ENCODE results near the gene ABCA7. TPM values are rescaled to one million over a fixed set of nuclear protein-coding genes. Genes with fewer than 3 reads are reported as not detected.

The ABCA7 gene, protein sequence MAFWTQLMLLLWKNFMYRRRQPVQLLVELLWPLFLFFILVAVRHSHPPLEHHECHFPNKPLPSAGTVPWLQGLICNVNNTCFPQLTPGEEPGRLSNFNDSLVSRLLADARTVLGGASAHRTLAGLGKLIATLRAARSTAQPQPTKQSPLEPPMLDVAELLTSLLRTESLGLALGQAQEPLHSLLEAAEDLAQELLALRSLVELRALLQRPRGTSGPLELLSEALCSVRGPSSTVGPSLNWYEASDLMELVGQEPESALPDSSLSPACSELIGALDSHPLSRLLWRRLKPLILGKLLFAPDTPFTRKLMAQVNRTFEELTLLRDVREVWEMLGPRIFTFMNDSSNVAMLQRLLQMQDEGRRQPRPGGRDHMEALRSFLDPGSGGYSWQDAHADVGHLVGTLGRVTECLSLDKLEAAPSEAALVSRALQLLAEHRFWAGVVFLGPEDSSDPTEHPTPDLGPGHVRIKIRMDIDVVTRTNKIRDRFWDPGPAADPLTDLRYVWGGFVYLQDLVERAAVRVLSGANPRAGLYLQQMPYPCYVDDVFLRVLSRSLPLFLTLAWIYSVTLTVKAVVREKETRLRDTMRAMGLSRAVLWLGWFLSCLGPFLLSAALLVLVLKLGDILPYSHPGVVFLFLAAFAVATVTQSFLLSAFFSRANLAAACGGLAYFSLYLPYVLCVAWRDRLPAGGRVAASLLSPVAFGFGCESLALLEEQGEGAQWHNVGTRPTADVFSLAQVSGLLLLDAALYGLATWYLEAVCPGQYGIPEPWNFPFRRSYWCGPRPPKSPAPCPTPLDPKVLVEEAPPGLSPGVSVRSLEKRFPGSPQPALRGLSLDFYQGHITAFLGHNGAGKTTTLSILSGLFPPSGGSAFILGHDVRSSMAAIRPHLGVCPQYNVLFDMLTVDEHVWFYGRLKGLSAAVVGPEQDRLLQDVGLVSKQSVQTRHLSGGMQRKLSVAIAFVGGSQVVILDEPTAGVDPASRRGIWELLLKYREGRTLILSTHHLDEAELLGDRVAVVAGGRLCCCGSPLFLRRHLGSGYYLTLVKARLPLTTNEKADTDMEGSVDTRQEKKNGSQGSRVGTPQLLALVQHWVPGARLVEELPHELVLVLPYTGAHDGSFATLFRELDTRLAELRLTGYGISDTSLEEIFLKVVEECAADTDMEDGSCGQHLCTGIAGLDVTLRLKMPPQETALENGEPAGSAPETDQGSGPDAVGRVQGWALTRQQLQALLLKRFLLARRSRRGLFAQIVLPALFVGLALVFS (N-terminal part only)
- 8.3 and 9.4 TPM in 2 replicates for total RNA-seq

DNA sequence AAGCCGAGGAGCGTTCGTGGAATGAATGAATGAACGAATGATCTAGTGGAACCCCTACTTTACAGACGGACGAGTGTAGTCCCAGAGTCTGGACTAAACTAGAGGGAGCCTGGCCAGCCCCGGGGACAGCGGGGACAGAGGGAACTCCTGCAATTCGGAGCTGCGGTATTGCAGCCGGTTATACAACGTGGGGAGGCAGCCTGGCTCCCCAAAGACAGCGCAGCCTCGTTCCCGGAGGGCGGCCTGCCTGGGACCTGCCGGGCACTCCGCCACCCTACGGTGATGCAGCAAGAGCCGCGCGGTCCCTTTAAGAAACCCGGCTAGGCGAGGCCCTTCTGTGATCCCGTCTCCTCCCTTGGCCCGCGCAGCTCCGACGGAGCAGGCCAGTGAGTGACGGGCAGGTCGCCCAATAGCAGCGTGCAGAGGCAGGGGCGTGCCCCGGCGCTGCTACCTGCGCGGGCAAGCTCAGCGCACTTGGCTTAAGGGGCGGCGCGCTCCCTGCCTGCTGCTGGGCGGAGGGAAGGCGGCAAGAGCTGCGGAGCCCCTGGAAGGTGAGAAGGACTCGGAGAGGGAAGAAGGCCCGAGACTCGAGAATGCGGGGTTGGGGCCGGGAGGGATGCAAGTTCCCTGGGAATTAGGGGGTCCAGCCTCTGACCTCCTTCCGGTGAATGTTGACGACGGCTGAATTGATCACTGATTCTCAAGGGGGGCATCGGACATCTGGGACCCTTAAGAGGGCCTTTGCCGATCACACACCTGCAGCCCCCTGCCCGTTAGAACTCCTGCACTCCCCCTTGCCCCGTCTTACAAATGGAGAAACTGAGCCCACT, at the start of gene ABCA7:
Gene ABCA7 (plus strand): TSS at position 462 of the 830 bp plus-strand sequence. CDS start 1,255 bp downstream, outside the sequence.

DNA sequence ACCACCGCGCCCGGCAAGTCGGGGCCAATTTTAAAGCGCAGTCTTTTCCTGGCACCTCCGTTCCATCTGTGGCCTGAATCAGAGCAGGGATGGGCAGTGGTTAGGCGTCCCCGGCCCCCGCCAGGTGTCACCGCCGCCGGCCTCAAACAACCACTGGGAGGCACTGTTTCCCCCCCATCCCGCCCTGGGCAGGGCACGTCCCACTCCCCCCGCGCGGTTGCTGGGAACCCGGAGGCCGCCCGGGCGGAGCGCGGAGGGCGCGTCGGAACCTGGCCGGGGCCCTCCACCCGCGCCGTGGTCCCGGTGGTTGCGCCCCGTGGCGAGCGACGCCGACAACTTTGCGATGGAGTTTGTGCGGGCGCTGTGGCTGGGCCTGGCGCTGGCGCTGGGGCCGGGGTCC, 39.8 kb upstream of the ABCA7 start, which contains the start of gene GRIN3B:
Gene GRIN3B (plus strand): TSS at position 325 of the 400 bp plus-strand sequence. CDS start 19 bp downstream, at position 344.

DNA sequence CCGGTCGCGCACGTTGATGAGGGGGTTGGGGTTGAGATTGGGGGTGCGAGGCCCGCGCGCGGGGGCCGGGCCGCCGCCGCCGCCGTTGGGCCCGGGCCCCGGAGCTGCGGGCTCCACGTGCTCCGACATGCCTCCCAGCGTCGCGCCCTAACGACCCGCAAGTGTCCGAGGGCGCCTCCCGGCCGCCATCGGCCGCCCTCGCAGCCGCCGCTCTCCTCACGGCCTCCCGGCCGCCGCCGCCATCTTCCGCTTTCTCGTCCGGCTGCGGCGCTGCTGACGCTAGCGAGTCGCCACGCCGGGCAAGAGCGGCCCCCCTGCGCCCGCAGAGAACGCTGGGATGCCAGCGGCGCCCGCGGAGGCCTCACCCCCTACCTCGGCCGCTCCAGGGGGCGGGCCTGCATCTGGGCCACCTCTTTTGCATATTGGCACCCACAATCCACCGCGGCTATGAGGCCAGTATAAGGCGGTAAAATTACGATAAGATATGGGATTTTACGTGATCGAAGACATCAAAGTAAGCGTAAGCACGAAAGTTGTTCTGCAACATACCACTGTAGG, 19.0 kb upstream of the ABCA7 start, which contains the start of gene TMEM259:
Gene TMEM259 (minus strand): TSS at position 256 of the 558 bp plus-strand sequence. CDS start 127 bp downstream, at position 129.

DNA sequence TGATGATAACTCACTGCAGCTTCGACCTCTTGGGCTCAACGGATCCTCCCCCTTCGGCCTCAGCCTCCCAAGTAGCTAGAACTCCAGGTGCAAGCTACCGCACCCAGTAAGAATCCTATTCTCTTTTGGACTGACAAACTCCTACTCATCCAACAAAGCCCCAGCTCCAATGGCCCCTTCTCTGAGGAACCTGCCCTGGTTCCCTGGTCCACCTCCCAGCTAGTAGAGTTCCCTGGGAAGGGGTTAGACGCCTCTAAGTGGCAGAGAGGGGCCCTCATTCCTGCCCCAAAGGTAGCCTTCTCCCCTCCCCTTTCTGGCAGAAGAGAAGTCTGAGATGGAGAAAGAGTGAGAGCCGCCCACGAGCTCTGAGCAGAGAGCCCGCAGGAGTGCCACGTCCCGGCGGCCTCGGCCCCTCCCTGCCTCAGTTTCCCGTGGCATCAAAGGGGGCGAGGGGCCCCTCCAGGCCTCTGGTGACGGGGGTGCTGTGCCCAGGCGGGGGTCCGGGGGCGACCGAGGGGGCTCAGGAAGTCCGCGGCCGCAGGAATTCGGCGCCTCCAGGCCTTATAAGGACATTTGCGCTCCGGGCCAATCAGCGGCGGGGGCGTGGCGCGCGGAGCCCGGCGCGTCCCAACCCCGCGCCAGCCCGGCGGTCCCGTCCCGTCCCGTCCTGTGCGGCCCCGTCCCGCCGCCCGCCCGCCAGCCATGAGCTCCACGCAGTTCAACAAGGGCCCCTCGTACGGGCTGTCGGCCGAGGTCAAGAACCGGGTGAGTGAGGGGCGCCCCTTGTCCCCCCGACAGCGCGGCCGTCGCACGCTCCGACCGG, 13.7 kb upstream of the ABCA7 start, which contains the start of gene CNN2:
Gene CNN2 (plus strand): TSS at position 649 of the 823 bp plus-strand sequence. CDS start 54 bp downstream, at position 703.

DNA sequence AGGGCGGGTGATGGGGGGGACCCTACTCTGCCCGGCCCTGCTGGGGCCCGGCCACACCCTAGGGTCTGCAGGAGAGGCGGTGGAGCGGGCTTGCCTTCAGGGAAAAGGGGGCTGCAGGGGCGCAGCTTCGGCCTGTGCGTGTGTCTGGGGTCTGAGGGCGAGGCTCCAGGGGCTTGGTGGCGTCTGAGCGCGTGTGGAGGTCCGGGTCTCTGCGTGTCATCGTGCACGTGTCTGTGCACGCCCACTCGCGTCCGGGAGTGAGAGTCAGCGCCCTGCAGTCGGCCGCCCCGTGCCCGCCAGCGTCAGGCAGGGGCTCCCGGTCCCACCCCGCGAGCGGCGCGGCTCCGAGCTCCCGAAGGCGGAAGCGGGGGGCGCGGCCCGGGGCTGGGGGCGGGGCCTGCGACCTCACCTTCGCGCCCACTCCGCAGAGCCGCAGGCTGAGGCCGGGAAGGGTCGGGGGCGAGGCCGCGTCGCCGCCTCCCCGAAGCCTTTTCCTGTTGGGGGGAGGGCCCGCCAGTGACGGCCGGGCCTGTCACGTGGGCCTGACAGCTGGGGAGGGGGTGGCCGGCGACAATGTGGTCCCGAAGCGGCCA, 26.9 kb downstream of the ABCA7 start, which contains the start of gene ARHGAP45:
Gene ARHGAP45 (plus strand): TSS at position 420 of the 593 bp plus-strand sequence. CDS start 239 bp downstream, outside the sequence.

DNA sequence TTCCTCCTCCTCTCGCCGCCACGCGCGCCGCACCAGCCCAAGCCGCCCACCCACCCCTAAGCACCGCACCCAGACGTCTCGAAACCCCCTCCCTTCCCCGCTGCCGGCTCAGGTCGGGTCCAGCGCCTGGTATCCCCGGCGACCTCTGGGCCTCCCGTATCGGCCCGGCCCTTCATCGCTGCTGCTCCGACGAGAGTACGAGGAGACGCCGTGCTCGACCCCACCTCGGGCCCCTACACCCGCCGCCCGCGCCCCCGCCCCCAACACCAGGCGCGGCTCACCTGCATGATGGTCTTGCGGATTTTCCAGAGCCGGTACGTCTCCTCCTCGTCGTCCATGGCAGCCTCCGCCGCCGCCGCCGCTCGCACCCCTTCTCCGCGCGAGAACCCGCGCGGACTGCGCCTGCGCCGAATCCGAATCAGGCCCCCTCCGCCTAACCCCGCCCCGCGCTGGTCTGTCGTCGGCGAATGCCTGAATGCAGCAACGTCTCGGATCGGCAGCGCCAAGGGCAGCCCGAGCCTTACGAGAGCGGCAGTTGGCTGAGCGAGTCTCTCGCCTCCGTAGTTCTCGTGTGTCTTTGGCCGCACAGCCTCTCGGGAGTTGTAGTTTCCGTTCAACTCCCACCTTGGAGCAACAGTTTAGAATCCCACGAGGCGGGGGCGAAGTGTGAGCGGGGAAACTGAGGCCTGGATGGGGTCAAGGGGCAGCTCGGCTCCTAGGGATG, 55.2 kb downstream of the ABCA7 start, which contains the start of gene POLR2E:
Gene POLR2E (minus strand): TSS at position 398 of the 724 bp plus-strand sequence. CDS start 60 bp downstream, at position 338.

DNA sequence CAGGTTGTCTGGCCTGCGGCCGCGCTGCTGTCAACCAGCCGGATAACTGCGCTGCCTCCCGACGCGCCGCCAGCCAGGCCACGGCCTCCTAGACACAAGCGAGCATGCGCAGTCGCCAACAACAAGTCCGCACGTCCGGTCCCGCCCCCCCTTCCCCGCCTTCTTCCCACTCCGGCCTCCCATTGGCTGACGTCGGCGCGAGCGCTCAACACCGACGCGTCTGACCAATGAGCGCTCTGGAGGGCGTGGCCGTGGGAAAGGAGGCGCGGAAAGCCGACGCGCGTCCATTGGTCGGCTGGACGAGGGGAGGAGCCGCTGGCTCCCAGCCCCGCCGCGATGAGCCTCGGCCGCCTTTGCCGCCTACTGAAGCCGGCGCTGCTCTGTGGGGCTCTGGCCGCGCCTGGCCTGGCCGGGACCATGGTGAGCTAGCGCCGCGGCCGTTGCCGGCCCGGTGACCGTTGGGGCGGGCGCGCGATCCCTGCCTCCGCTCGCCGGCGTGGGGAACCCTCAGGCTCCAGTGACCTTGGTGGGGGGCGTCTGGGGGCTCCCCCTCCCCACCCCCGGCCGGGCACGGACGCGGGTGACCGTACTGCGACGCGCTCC, 63.9 kb downstream of the ABCA7 start, which contains the start of gene GPX4:
Gene GPX4 (plus strand): TSS at position 287 of the 603 bp plus-strand sequence. CDS start 50 bp downstream, at position 337.

Small RNA genes within 50 kb of the gene (small RNA-seq; reads per million reads assigned to genes)
- gene RNU6-2 = 8.6 reads per million, percentile 88 among the genes with 10 or more reads in this experiment

Other genes starting within 250 kb of the ABCA7 start
- gene PTBP1, start 242.7 kb upstream of the ABCA7 start, total RNA-seq = 99.9 and 128 TPM in 2 replicates
- 1.3 and 2.4 TPM in 2 replicates for gene PLPPR3, start 218.2 kb upstream of the ABCA7 start, total RNA-seq
- gene AZU1, start 212.3 kb upstream of the ABCA7 start, total RNA-seq = not detected in 2 replicates
- gene PRTN3, start 199.1 kb upstream of the ABCA7 start, total RNA-seq = not detected in 2 replicates
- 0.49 and 0.73 TPM in 2 replicates for gene ELANE, start 187.8 kb upstream of the ABCA7 start, total RNA-seq
- 33.5 and 41.1 TPM in 2 replicates for gene CFD, start 180.4 kb upstream of the ABCA7 start, total RNA-seq
- 42.4 and 52.1 TPM in 2 replicates for gene MED16, start 146.9 kb upstream of the ABCA7 start, total RNA-seq
- gene RNU6-9, start 146.6 kb upstream of the ABCA7 start, total RNA-seq = not detected in 2 replicates
- 34.6 and 46.8 TPM in 2 replicates for gene R3HDM4, start 126.9 kb upstream of the ABCA7 start, total RNA-seq
- gene KISS1R, start 122.8 kb upstream of the ABCA7 start, total RNA-seq = not detected in 2 replicates
- 23.9 and 25.5 TPM in 2 replicates for gene ARID3A, start 114.1 kb upstream of the ABCA7 start, total RNA-seq
- gene WDR18, start 55.8 kb upstream of the ABCA7 start, total RNA-seq = 32.7 and 32.9 TPM in 2 replicates
- gene GRIN3B, start 39.7 kb upstream of the ABCA7 start, total RNA-seq = 0.85 and 1.5 TPM in 2 replicates
- gene TMEM259, start 19.0 kb upstream of the ABCA7 start, total RNA-seq = 92.7 and 94.6 TPM in 2 replicates
- not detected in 2 replicates for gene RNU6-2, start 18.6 kb upstream of the ABCA7 start, total RNA-seq
- gene CNN2, start 13.5 kb upstream of the ABCA7 start, total RNA-seq = 745 and 827 TPM in 2 replicates
- gene ARHGAP45, start 27.1 kb downstream of the ABCA7 start, total RNA-seq = 0.65 and 1.5 TPM in 2 replicates
- 86.5 and 134 TPM in 2 replicates for gene POLR2E, start 55.3 kb downstream of the ABCA7 start, total RNA-seq
- gene GPX4, start 63.9 kb downstream of the ABCA7 start, total RNA-seq = 238 and 301 TPM in 2 replicates
- 109 and 130 TPM in 2 replicates for gene SBNO2, start 134.2 kb downstream of the ABCA7 start, total RNA-seq
- gene STK11, start 165.7 kb downstream of the ABCA7 start, total RNA-seq = 90.2 and 94.1 TPM in 2 replicates
- gene CBARP, start 197.9 kb downstream of the ABCA7 start, total RNA-seq = 3.2 and 4.2 TPM in 2 replicates
- gene ATP5F1D, start 201.6 kb downstream of the ABCA7 start, total RNA-seq = 10.5 and 14.0 TPM in 2 replicates
- 32.1 and 35.4 TPM in 2 replicates for gene MIDN, start 208.5 kb downstream of the ABCA7 start, total RNA-seq
- gene CIRBP, start 229.2 kb downstream of the ABCA7 start, total RNA-seq = 234 and 348 TPM in 2 replicates
- 13.1 and 15.2 TPM in 2 replicates for gene FAM174C, start 235.4 kb downstream of the ABCA7 start, total RNA-seq
- gene EFNA2, start 245.8 kb downstream of the ABCA7 start, total RNA-seq = not detected in 2 replicates

Measured in hair follicle dermal papilla cell (primary cell).